Caco-2 (cell line): ENCODE data around the gene DTYMK. TPM values are rescaled to one million over a fixed set of nuclear protein-coding genes. Genes with fewer than 3 reads are reported as not detected.

ENCODE experiments used
- BruUV-seq: library from RNA; stranded (reverse); fragments of 400-500 nt; replicated peaks from 2 replicates; lab custom pipeline; 2021; lab: Mats Ljungman, UMichigan
- CTCF ChIA-PET: fragments of 300-600 bp; sonication (Branson Sonifier 250); formaldehyde crosslinking; loops from one replicate; lab custom pipeline; 2022; ENCODE audit warnings: antibody characterized with exemption; lab: Charles Lee
- POLR2A ChIA-PET: fragments of 300-600 bp; sonication (Branson Sonifier 250); formaldehyde crosslinking; loops from one replicate; lab custom pipeline; 2022; ENCODE audit warnings: antibody characterized with exemption; lab: Charles Lee
- DNase-seq, 2 experiments: peaks; one replicate each; pipeline versions ENCODE4 v3.0.0 to v3.0.0-alpha.2; 2020 to 2022
- H3K27me3 ChIP-seq: replicated peaks from 2 replicates; pipeline ENCODE4 v1.6.0; 2011; ENCODE audit warnings: low read length; ENCODE audit not compliant: control insufficient read depth, insufficient read depth
- H3K36me3 ChIP-seq: 2 replicates; pipeline ENCODE4 v1.5.1; 2011; ENCODE audit warnings: low read length; ENCODE audit not compliant: control insufficient read depth, insufficient read depth
- H3K4me1 ChIP-seq: fragments of 250-450 bp; sonication (Bioruptor Pico); 2 replicates; pipeline ENCODE4 v1.5.1; 2020; ENCODE audit warnings: mild to moderate bottlenecking
- H3K4me3 ChIP-seq: 2 replicates; pipeline ENCODE4 v1.5.1; 2011; ENCODE audit warnings: low read depth, mild to moderate bottlenecking, control low read depth, low read length
- H3K9me3 ChIP-seq: fragments of 250-450 bp; sonication (Bioruptor Pico); 2 replicates; pipeline ENCODE4 v1.5.1; 2020; ENCODE audit warnings: mild to moderate bottlenecking, moderate library complexity
- H3K27ac Mint-ChIP-seq: one replicate; pipeline ENCODE4 v1.8.0; 2022; ENCODE audit warnings: mixed read lengths; ENCODE audit not compliant: unreplicated experiment
- H3K27me3 Mint-ChIP-seq: one replicate; pipeline ENCODE4 v1.8.0; 2022; ENCODE audit warnings: mixed read lengths; ENCODE audit not compliant: insufficient read depth, unreplicated experiment
- H3K36me3 Mint-ChIP-seq: one replicate; pipeline ENCODE4 v1.8.0; 2022; ENCODE audit warnings: mild to moderate bottlenecking, mixed read lengths; ENCODE audit not compliant: insufficient read depth, unreplicated experiment
- H3K4me1 Mint-ChIP-seq: one replicate; pipeline ENCODE4 v1.8.0; 2022; ENCODE audit warnings: low read depth, mixed read lengths; ENCODE audit not compliant: unreplicated experiment
- H3K4me3 Mint-ChIP-seq: one replicate; pipeline ENCODE4 v1.8.0; 2022; ENCODE audit warnings: mild to moderate bottlenecking, moderate library complexity, mixed read lengths; ENCODE audit not compliant: unreplicated experiment
- H3K9me3 Mint-ChIP-seq: one replicate; pipeline ENCODE4 v1.8.0; 2022; ENCODE audit warnings: mixed read lengths; ENCODE audit not compliant: unreplicated experiment
- CTCF ChIP-seq, 2 experiments: fragments of 200-600 bp in 1 of 2; IDR thresholded peaks; 1 replicate in 1 of 2; 2 replicates in 1 of 2; pipeline versions ENCODE4 v1.5.1 to v1.8.0; 2011 to 2022; ENCODE audit warnings: antibody characterized with exemption in 1 of 2, control low read depth in 1 of 2, inconsistent platforms in 1 of 2, low read depth in 1 of 2, low read length in 1 of 2, mild to moderate bottlenecking in 1 of 2, moderate library complexity in 1 of 2; ENCODE audit not compliant: insufficient read depth in 1 of 2, severe bottlenecking in 1 of 2, unreplicated experiment in 1 of 2
- intact Hi-C: fragments of 100-400 bp; cut with micrococcal nuclease; formaldehyde crosslinking; loops from one replicate; pipeline ENCODE4 v1.10.0; 2022; ENCODE audit not compliant: unreplicated experiment
- total RNA-seq: library from RNA; stranded (reverse); gene quantifications from 2 replicates; pipeline ENCODE4 v1.2.3, GENCODE V29; 2022

DTYMK gene
- total RNA-seq, 1 experiment from 2014 or later: 68.4 TPM

- no peaks in the 10 kb centered on the region for H3K27me3 ChIP-seq
- no peaks in the 10 kb centered on the region for H3K4me1 Mint-ChIP-seq
- H3K9me3 ChIP-seq: no peaks in the 10 kb centered on the region
- no peaks in the 10 kb centered on the region for H3K27me3 Mint-ChIP-seq
- H3K9me3 Mint-ChIP-seq: no peaks in the 10 kb centered on the region
- peaks cover 34% of the 10 kb centered on the region for H3K36me3 Mint-ChIP-seq
- no peak for TF ChIP-seq CTCF (IDR thresholded peaks at IDR 0.05; ENCODE audit: insufficient read depth in 1 of 2, low read depth in 1 of 2, low read length in 1 of 2, severe bottlenecking in 1 of 2, unreplicated experiment in 1 of 2)
- intact Hi-C loops: no loop called here
- no peaks in the 10 kb centered on the region for H3K4me1 ChIP-seq
- H3K4me3 Mint-ChIP-seq: no peak overlapping the region
- DNase-seq: no peak
- POLR2A ChIA-PET: no interaction called here
- H3K4me3 ChIP-seq: no peak overlapping the region
- no peaks in the 10 kb centered on the region for H3K36me3 ChIP-seq
- CTCF ChIA-PET: no interaction called here
- H3K27ac Mint-ChIP-seq: no peak overlapping the region
- no TSS peak for BruUV-seq
Observed at GRCh38 chr2:241649927-241650326, 36.7 kb downstream of the DTYMK start.

GRCh38 chr2:241649404-241649803 lies 37.2 kb downstream of the DTYMK start:
- Mint-ChIP-seq H3K36me3 (peaks cover 31% of the 10 kb centered on the region), H3K4me1 (no peaks in the 10 kb centered on the region), H3K27ac (no peak overlapping the region), H3K4me3 (no peak overlapping the region), H3K9me3 (no peaks in the 10 kb centered on the region), H3K27me3 (no peaks in the 10 kb centered on the region)
- Histone ChIP-seq H3K9me3 (no peaks in the 10 kb centered on the region), H3K4me3 (no peak overlapping the region), H3K36me3 (no peaks in the 10 kb centered on the region), H3K4me1 (no peaks in the 10 kb centered on the region), H3K27me3 (no peaks in the 10 kb centered on the region)
- DNase-seq: no peak
- POLR2A ChIA-PET: no interaction called here
- intact Hi-C loops: no loop called here
- BruUV-seq: no TSS peak
- CTCF ChIA-PET: no interaction called here
- no peak for TF ChIP-seq CTCF (IDR thresholded peaks at IDR 0.05; ENCODE audit: insufficient read depth in 1 of 2, low read depth in 1 of 2, low read length in 1 of 2, severe bottlenecking in 1 of 2, unreplicated experiment in 1 of 2)

GRCh38 chr2:241648453-241648852 lies 38.2 kb downstream of the DTYMK start:
- H3K36me3 Mint-ChIP-seq: peaks cover 27% of the 10 kb centered on the region
- no peaks in the 10 kb centered on the region for H3K27me3 Mint-ChIP-seq
- no peaks in the 10 kb centered on the region for H3K36me3 ChIP-seq
- DNase-seq: no peak
- intact Hi-C loops: no loop called here
- no peak overlapping the region for H3K4me3 Mint-ChIP-seq
- TF ChIP-seq CTCF (IDR thresholded peaks at IDR 0.05; ENCODE audit: insufficient read depth in 1 of 2, low read depth in 1 of 2, low read length in 1 of 2, severe bottlenecking in 1 of 2, unreplicated experiment in 1 of 2): no peak
- BruUV-seq: no TSS peak
- no peaks in the 10 kb centered on the region for H3K4me1 Mint-ChIP-seq
- ChIA-PET CTCF (no interaction called here), POLR2A (no interaction called here)
- H3K9me3 Mint-ChIP-seq: no peaks in the 10 kb centered on the region
- no peak overlapping the region for H3K27ac Mint-ChIP-seq
- H3K27me3 ChIP-seq: no peaks in the 10 kb centered on the region
- H3K4me1 ChIP-seq: no peaks in the 10 kb centered on the region
- H3K9me3 ChIP-seq: no peaks in the 10 kb centered on the region
- no peak overlapping the region for H3K4me3 ChIP-seq
